Liver (tissue), 3 donors: ENCODE data around the gene FGF1.

Experiments used
- CTCF ChIP-seq: fragments of 150-350 bp; IDR thresholded peaks from 2 replicates; pipeline ENCODE4 v1.5.1; 2017; ENCODE audit warnings: improper control_type of control experiment, low read depth, low read length; ENCODE audit not compliant: missing input control
- FOXA1 ChIP-seq: IDR thresholded peaks from 2 replicates; pipeline ENCODE4 v1.6.1; 2016; ENCODE audit warnings: antibody characterized with exemption
- MAX ChIP-seq: IDR thresholded peaks from 2 replicates; pipeline ENCODE4 v1.6.1; 2016; ENCODE audit warnings: antibody characterized with exemption
- RAD21 ChIP-seq, 2 donors: IDR thresholded peaks; 2 replicates each; pipeline ENCODE4 v1.6.1; 2016; ENCODE audit warnings: antibody characterized with exemption in 2 of 2, mild to moderate bottlenecking in 2 of 2
- REST ChIP-seq: IDR thresholded peaks from 2 replicates; pipeline ENCODE4 v1.6.1; 2016; ENCODE audit warnings: antibody characterized with exemption, mild to moderate bottlenecking
- SP1 ChIP-seq: IDR thresholded peaks from 2 replicates; pipeline ENCODE4 v1.6.1; 2018; ENCODE audit warnings: antibody characterized with exemption, mild to moderate bottlenecking
- YY1 ChIP-seq: IDR thresholded peaks from 2 replicates; pipeline ENCODE4 v1.6.1; 2016; ENCODE audit warnings: antibody characterized with exemption, mild to moderate bottlenecking
- donor health status: healthy.
- donor health status: healthy.

GRCh38 chr5:142630927-142631539, 54.9 kb downstream of the FGF1 start:
- no peak for TF ChIP-seq CTCF
- no peak for TF ChIP-seq SP1
- no peak for TF ChIP-seq MAX
- TF ChIP-seq YY1 = no peak
- TF ChIP-seq FOXA1 = no peak
- TF ChIP-seq REST = no peak
- TF ChIP-seq RAD21 (IDR thresholded peaks at IDR 0.05) = no peak
